IPS-20b (cell line): ENCODE measurements around the gene IMPDH2.

ENCODE experiments used
- H3K27ac ChIP-seq: one replicate; pipeline ENCODE4 v1.5.1; 2013; ENCODE audit warnings: low read length
- H3K27me3 ChIP-seq: 2 replicates; pipeline ENCODE4 v1.6.1; 2013; ENCODE audit warnings: mild to moderate bottlenecking, low read length, inconsistent platforms; ENCODE audit not compliant: insufficient read depth
- H3K36me3 ChIP-seq: 2 replicates; pipeline ENCODE4 v1.6.1; 2013; ENCODE audit warnings: low read depth, mild to moderate bottlenecking, inconsistent platforms, low read length, moderate library complexity; ENCODE audit not compliant: insufficient read depth
- H3K4me1 ChIP-seq: 2 replicates; pipeline ENCODE4 v1.6.1; 2013; ENCODE audit warnings: mild to moderate bottlenecking, control low read depth, inconsistent platforms, low read length, moderate library complexity; ENCODE audit not compliant: insufficient read depth
- H3K4me3 ChIP-seq: 2 replicates; pipeline ENCODE4 v1.5.1; 2013; ENCODE audit warnings: mild to moderate bottlenecking, low read length, inconsistent platforms
- H3K9ac ChIP-seq: 2 replicates; pipeline ENCODE4 v1.6.1; 2013; ENCODE audit warnings: low read depth, mild to moderate bottlenecking, inconsistent platforms, low read length, moderate library complexity
- H3K9me3 ChIP-seq: 2 replicates; pipeline ENCODE4 v1.6.1; 2013; ENCODE audit warnings: mild to moderate bottlenecking, low read depth, low read length, inconsistent platforms; ENCODE audit not compliant: insufficient read depth

The IMPDH2 gene

DNA sequence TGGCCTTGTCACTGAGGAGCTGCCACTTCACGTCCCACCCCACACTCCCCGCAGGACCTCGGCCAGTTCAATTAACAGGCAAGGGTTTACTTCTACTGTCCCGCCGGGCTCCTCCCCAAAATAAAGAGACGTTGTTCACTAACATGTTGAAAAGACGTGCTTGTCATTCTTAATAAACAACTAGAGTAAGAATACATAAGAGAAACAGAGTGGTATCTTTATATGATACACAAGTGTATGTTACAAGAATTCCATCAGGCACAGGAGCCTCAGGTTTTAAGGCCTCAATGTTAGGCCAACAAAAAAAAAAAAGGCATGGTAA is 326 bp upstream of the IMPDH2 start:
- Histone ChIP-seq H3K36me3 (peaks cover 87% of the 10 kb centered on the region), H3K4me3 (peak overlapping the region; percentile 17; the same call in 1 of the 2 replicates), H3K27me3 (no peaks in the 10 kb centered on the region), H3K9ac (peak overlapping the region; percentile 33; the same call in 1 of the 2 replicates), H3K9me3 (no peaks in the 10 kb centered on the region), H3K4me1 (0 out of 2 replicates have a peak, but pooled peaks cover 5% of the 10 kb centered on the region), H3K27ac (no peak overlapping the region)

- peak overlapping the region; percentile 89 for H3K9ac ChIP-seq
- peaks cover 88% of the 10 kb centered on the region for H3K36me3 ChIP-seq
- H3K9me3 ChIP-seq: no peaks in the 10 kb centered on the region
- 0 out of 2 replicates have a peak, but pooled peaks cover 5% of the 10 kb centered on the region for H3K4me1 ChIP-seq
- H3K27me3 ChIP-seq: no peaks in the 10 kb centered on the region
- no peak overlapping the region for H3K27ac ChIP-seq
- peak overlapping the region; percentile 86 for H3K4me3 ChIP-seq
Measured at GRCh38 chr3:49028298-49028672, 913 bp downstream of the IMPDH2 start.

DNA sequence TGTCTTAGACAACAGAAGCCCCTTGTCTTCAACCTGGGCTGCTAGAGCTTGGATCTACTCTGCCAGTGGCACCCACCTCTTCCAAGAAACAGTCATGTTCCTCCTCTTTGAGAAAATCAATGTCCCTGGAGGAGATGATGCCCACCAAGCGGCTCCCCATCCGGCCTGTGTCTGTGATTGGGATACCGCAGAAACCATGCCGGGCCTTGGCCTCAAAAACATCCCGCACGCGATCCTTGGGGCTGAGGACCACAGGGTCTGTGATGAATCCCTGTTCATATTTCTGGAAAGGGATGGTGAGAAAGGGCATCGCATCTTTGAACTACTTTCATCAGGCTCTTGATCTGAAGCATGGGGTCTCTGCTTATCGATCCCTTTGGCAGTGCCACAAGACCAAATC is 1.6 kb downstream of the IMPDH2 start:
- H3K9ac ChIP-seq: no peak overlapping the region
- 0 out of 2 replicates have a peak, but pooled peaks cover 5% of the 10 kb centered on the region for H3K4me1 ChIP-seq
- peaks cover 86% of the 10 kb centered on the region for H3K36me3 ChIP-seq
- H3K27ac ChIP-seq: no peak overlapping the region
- no peaks in the 10 kb centered on the region for H3K27me3 ChIP-seq
- H3K9me3 ChIP-seq: no peaks in the 10 kb centered on the region
- 0 out of 2 replicates have a peak overlapping the region, but pooled peaks have one; percentile 86 for H3K4me3 ChIP-seq

DNA sequence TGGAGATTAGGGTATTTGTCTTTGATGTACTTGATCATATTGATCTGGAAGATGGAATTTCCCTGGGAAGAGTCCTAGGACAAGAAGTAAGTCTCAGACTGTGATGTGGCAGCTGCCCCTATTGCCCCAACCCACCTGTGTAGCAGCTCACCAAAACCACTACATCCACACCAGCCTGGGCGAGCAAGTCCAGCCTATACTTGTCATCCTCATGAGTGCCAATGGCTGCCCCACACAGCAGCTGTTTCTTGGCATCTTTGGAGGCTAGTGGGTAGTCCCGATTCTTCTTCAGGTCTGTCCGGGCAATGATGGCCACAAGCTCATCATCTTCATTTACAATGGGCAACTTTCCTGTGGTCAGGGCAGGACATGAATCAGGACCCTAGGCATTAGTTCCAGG is 2.7 kb downstream of the IMPDH2 start:
- H3K9me3 ChIP-seq: no peaks in the 10 kb centered on the region
- H3K4me3 ChIP-seq: no peak overlapping the region
- no peak overlapping the region for H3K27ac ChIP-seq
- H3K9ac ChIP-seq: no peak overlapping the region
- 0 out of 2 replicates have a peak, but pooled peaks cover 5% of the 10 kb centered on the region for H3K4me1 ChIP-seq
- peaks cover 75% of the 10 kb centered on the region for H3K36me3 ChIP-seq
- no peaks in the 10 kb centered on the region for H3K27me3 ChIP-seq

DNA sequence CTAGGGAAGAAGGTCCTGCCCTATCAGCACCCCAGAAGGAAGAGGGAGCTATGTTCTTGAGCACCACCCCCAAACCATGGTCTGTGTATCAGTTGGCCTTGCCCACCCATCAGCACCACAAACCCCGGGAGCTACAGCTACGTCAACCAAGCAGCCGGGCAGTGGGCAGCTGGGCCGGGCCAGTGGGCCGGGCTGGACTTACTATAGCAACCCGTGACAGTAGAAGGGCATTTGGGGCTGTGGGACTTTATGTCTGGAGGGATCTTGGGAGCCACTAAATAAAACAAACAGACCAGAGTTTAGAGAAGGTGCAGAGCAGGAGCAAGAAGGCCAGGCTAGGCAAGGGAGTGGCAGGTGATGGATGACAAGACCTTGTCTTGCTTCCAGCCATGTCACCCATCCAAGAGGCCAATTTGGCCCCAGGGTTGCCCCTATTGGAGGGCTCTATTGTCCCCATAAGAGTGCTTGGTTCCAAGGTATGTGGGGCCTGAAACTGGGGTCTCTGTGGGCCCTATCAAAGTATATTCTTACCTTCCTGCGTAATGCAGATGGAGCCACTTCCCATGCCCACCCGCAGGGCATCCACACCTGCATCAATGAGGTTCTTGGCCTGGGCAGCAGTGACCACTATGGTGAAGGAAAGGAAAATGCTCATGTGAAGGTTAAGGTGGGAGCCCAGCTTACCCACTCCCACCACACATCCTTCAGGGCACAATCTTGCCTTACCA is 3.2 kb downstream of the IMPDH2 start:
- Histone ChIP-seq H3K36me3 (peaks cover 70% of the 10 kb centered on the region), H3K4me1 (0 out of 2 replicates have a peak, but pooled peaks cover 5% of the 10 kb centered on the region), H3K27me3 (no peaks in the 10 kb centered on the region), H3K27ac (no peak overlapping the region), H3K4me3 (no peak overlapping the region), H3K9ac (no peak overlapping the region), H3K9me3 (no peaks in the 10 kb centered on the region)

GRCh38 chr3:49025005-49025792 is 4.0 kb downstream of the IMPDH2 start:
- no peak overlapping the region for H3K27ac ChIP-seq
- H3K9ac ChIP-seq: no peak overlapping the region
- H3K4me3 ChIP-seq: no peak overlapping the region
- H3K9me3 ChIP-seq: no peaks in the 10 kb centered on the region
- H3K27me3 ChIP-seq: no peaks in the 10 kb centered on the region
- 0 out of 2 replicates have a peak, but pooled peaks cover 5% of the 10 kb centered on the region for H3K4me1 ChIP-seq
- peaks cover 62% of the 10 kb centered on the region for H3K36me3 ChIP-seq

DNA sequence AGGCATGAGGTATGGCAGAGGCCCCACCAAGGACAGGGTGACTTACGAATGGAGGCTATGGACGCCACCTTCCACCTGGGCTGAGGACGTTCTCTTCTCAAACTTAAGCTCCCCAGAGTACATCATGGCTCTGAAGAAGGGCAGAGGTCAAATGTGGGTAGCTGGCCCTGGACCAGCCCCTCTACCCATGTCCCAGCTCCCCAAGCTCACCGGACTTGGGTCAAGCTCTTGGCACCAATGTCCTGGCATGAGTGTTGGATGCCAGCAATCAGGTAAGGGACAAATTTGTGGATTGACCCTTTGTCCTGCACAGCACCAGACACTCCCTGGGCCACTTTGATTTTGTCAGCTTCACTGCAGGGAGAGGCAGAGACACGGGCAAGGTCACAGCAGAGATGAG is 4.7 kb downstream of the IMPDH2 start:
- Histone ChIP-seq H3K27ac (no peak overlapping the region), H3K9ac (no peak overlapping the region), H3K4me1 (0 out of 2 replicates have a peak, but pooled peaks cover 5% of the 10 kb centered on the region), H3K9me3 (no peaks in the 10 kb centered on the region), H3K36me3 (peaks cover 55% of the 10 kb centered on the region), H3K27me3 (no peaks in the 10 kb centered on the region), H3K4me3 (no peak overlapping the region)

GRCh38 chr3:49023775-49024174 is 5.4 kb downstream of the IMPDH2 start:
- Histone ChIP-seq H3K4me1 (peaks cover 5% of the 10 kb centered on the region; the same call in 1 of the 2 replicates), H3K9me3 (no peaks in the 10 kb centered on the region), H3K27me3 (no peaks in the 10 kb centered on the region), H3K36me3 (peaks cover 55% of the 10 kb centered on the region), H3K4me3 (no peak overlapping the region), H3K9ac (no peak overlapping the region), H3K27ac (no peak overlapping the region)

DNA sequence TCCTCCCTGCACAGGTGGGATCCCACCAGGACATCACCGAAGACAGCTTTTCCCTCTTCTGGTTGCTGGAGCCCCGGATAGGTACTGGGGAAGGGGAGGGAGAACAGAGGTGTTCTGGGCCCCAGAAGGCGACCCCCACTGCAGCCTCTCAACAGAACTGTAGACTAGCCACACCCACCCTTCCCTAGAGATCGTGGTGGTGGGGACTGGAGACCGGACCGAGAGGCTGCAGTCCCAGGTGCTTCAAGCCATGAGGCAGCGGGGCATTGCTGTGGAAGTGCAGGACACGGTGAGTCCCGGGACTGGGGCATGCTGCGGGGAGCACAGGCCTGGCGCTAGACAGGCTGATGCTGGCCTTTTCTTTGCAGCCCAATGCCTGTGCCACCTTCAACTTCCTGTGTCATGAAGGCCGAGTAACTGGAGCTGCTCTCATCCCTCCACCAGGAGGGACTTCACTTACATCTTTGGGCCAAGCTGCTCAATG is 6.5 kb downstream of the IMPDH2 start:
- H3K36me3 ChIP-seq: peaks cover 49% of the 10 kb centered on the region

GRCh38 chr3:49021813-49022687 is 7.1 kb downstream of the IMPDH2 start, which contains the start of gene NDUFAF3:
Gene NDUFAF3 (plus strand): TSS chr3:49022121. CDS start chr3:49022145, 24 bp downstream.
- Histone ChIP-seq H3K9ac (peak within 1 kb of the TSS; percentile 94), H3K27me3 (no peaks in the 10 kb centered on the region), H3K36me3 (peaks cover 42% of the 10 kb centered on the region), H3K4me1 (no peaks in the 10 kb centered on the region; the same call in 1 of the 2 replicates), H3K27ac (peak within 1 kb of the TSS; percentile 92), H3K9me3 (no peaks in the 10 kb centered on the region), H3K4me3 (peak within 1 kb of the TSS; percentile 98)

More for the DNA sequence above, 6.5 kb downstream of the IMPDH2 start:
- peak overlapping the region; percentile 94 for H3K9ac ChIP-seq
- H3K27ac ChIP-seq: peak overlapping the region; percentile 18
- H3K9me3 ChIP-seq: no peaks in the 10 kb centered on the region
- no peaks in the 10 kb centered on the region for H3K27me3 ChIP-seq
- H3K4me3 ChIP-seq: peak overlapping the region; percentile 98
- H3K4me1 ChIP-seq: no peaks in the 10 kb centered on the region; the same call in 1 of the 2 replicates
